Astrocyte (in vitro differentiated cells and primary cell): ENCODE measurements around the gene RNF5.

Source experiments
- EZH2 ChIP-seq: IDR thresholded peaks from 2 replicates; pipeline ENCODE4 v1.6.1; 2012; ENCODE audit warnings: mild to moderate bottlenecking, low read length, inconsistent platforms; ENCODE audit not compliant: insufficient read depth
- TF ChIP-seq, protein P1 (sequence below): IDR thresholded peaks from 2 replicates; pipeline ENCODE4 v1.5.1; 2011; ENCODE audit warnings: low read depth, mild to moderate bottlenecking, inconsistent platforms, low read length, moderate library complexity; ENCODE audit not compliant: insufficient read depth

DNA sequence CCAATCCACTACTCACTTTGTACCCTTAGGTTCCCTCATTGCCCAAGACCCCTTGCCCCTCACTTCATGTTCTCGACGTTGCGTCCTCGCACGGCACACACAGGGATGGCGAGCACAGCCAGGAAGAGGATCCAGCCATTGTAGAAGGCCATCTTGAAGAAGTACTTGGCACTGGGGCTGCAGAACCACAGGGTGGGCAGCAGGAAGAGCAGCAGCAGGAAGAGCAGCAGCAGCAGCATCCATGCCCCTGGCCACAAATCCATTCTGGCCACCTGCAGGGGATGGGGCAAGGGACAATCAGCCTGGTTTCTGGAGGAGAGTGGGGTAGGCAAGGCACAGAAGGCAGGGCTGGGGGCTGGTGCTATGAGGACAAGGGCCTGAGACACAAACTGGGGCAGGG is 7.0 kb upstream of the RNF5 start:
- TF ChIP-seq, protein P1, sequence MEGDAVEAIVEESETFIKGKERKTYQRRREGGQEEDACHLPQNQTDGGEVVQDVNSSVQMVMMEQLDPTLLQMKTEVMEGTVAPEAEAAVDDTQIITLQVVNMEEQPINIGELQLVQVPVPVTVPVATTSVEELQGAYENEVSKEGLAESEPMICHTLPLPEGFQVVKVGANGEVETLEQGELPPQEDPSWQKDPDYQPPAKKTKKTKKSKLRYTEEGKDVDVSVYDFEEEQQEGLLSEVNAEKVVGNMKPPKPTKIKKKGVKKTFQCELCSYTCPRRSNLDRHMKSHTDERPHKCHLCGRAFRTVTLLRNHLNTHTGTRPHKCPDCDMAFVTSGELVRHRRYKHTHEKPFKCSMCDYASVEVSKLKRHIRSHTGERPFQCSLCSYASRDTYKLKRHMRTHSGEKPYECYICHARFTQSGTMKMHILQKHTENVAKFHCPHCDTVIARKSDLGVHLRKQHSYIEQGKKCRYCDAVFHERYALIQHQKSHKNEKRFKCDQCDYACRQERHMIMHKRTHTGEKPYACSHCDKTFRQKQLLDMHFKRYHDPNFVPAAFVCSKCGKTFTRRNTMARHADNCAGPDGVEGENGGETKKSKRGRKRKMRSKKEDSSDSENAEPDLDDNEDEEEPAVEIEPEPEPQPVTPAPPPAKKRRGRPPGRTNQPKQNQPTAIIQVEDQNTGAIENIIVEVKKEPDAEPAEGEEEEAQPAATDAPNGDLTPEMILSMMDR: no peak
- no peak for TF ChIP-seq EZH2
